Peyer's patch (tissue), 4 donors: ENCODE data around the gene SDHB. TPM values are rescaled to one million over a fixed set of nuclear protein-coding genes. Genes with fewer than 3 reads are reported as not detected.

Source experiments
- DNase-seq, 3 donors: peaks; one replicate each; pipeline ENCODE4 v3.0.0-alpha.2; 2017 to 2019
- H3K27ac ChIP-seq, 4 donors: fragments of 200-600 bp; sonication (generic); one replicate each; pipeline ENCODE4 v1.5.1; 2016 to 2019
- H3K27me3 ChIP-seq, 2 donors: fragments of 200-600 bp; sonication (generic); one replicate each; pipeline ENCODE4 v1.5.1; 2019
- H3K36me3 ChIP-seq, 3 donors: fragments of 200-600 bp; sonication (generic); one replicate each; pipeline ENCODE4 v1.5.1; 2016 to 2019
- H3K4me1 ChIP-seq, 4 donors: fragments of 200-600 bp; sonication (generic); one replicate each; pipeline ENCODE4 v1.5.1; 2016 to 2019
- H3K4me3 ChIP-seq, 4 donors: fragments of 200-600 bp; sonication (generic); 1 replicate in 3 of 4; 2 replicates in 1 of 4; pipeline ENCODE4 v1.5.1; 2016 to 2019; ENCODE audit warnings: mild to moderate bottlenecking in 1 of 4
- H3K9me3 ChIP-seq, 4 donors: fragments of 200-600 bp; sonication (generic); one replicate each; pipeline ENCODE4 v1.5.1; 2016 to 2019; ENCODE audit warnings: mild to moderate bottlenecking in 1 of 4
- CTCF ChIP-seq, 6 experiments: fragments of 450-650 bp in 4 of 6; fragments of 200-600 bp in 2 of 6; sonication (generic) in 1 of 6; IDR thresholded peaks; one replicate each; pipeline ENCODE4 v1.5.1; 2017 to 2019; ENCODE audit warnings: antibody characterized with exemption in 6 of 6, mild to moderate bottlenecking in 3 of 6, moderate library complexity in 1 of 6
- POLR2A ChIP-seq, 2 donors: fragments of 450-650 bp; IDR thresholded peaks; one replicate each; pipeline ENCODE4 v1.5.1; 2017; ENCODE audit warnings: antibody characterized with exemption in 2 of 2, mild to moderate bottlenecking in 2 of 2, moderate library complexity in 2 of 2
- total RNA-seq, 4 donors: library from RNA; depleted of rRNA; stranded (reverse); fragments of >200 nt; gene quantifications; one replicate each; pipeline ENCODE4 v1.1.0, GENCODE V29; 2016

Gene SDHB
- total RNA-seq, 4 donors from 2014 or later = 106 to 277 (median 175) TPM

- Histone ChIP-seq H3K9me3 (no peaks in the 10 kb centered on the region), H3K4me1 (peaks cover 0 to 19% (median 10%) of the 10 kb centered on the region in 4 donors), H3K4me3 (peak overlapping the region in 2 of 4 donors; percentile 80 to 85), H3K27ac (peak overlapping the region in 3 of 4 donors; percentile 87 to 91 (median 89)), H3K36me3 (peaks cover 0 to 16% (median 0%) of the 10 kb centered on the region in 3 donors), H3K27me3 (no peaks in the 10 kb centered on the region)
- TF ChIP-seq CTCF (IDR thresholded peaks at IDR 0.05) (no peak), POLR2A (IDR thresholded peaks at IDR 0.05) (no peak)
- DNase-seq = no peak
These were observed 1.2 kb downstream of the SDHB start for GRCh38 chr1:17052641-17053040.

- peaks cover 0 to 19% (median 10%) of the 10 kb centered on the region in 4 donors for H3K4me1 ChIP-seq
- peak overlapping the region in 3 of 4 donors; percentile 36 to 89 (median 87) for H3K27ac ChIP-seq
- no peak for TF ChIP-seq CTCF (IDR thresholded peaks at IDR 0.05)
- TF ChIP-seq POLR2A (IDR thresholded peaks at IDR 0.05) = no peak
- H3K36me3 ChIP-seq = peaks cover 0 to 16% (median 0%) of the 10 kb centered on the region in 3 donors
- no peaks in the 10 kb centered on the region for H3K27me3 ChIP-seq
- peak overlapping the region in 1 of 4 donors; percentile 85 for H3K4me3 ChIP-seq
- no peak for DNase-seq
- no peaks in the 10 kb centered on the region for H3K9me3 ChIP-seq
These were observed 1.8 kb downstream of the SDHB start for GRCh38 chr1:17052038-17052437.

DNA sequence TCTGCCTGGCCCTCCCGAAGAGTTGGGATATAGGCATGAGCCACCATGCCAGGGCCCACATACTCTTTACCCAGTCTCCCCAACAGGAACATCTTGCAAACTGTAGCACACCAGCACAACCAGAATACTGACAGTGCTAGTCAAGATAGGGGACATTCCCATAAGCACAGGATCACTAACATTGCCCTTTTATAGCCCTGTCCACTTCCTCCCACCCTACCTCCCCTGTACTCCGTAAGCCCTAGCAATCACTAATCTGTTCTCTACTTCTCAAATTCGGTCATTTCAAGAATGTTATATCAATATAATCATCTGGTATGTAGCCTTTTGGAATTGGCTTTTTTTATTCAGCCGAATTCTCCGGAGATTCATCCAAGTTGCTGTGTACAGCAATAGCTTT, 5.9 kb downstream of the SDHB start:
- H3K4me1 ChIP-seq = peaks cover 0 to 15% (median 5%) of the 10 kb centered on the region in 4 donors
- no peak overlapping the region for H3K4me3 ChIP-seq
- H3K27ac ChIP-seq = no peak overlapping the region
- no peaks in the 10 kb centered on the region for H3K9me3 ChIP-seq
- no peaks in the 10 kb centered on the region for H3K27me3 ChIP-seq
- peaks cover 0 to 32% (median 0%) of the 10 kb centered on the region in 3 donors for H3K36me3 ChIP-seq
- no peak for DNase-seq
- no peak for TF ChIP-seq CTCF (IDR thresholded peaks at IDR 0.05)
- no peak for TF ChIP-seq POLR2A (IDR thresholded peaks at IDR 0.05)

- Histone ChIP-seq H3K4me1 (no peaks in the 10 kb centered on the region), H3K4me3 (no peak overlapping the region), H3K9me3 (no peaks in the 10 kb centered on the region), H3K36me3 (peaks cover 0 to 42% (median 0%) of the 10 kb centered on the region in 3 donors), H3K27ac (no peak overlapping the region), H3K27me3 (no peaks in the 10 kb centered on the region)
- DNase-seq = no peak
- TF ChIP-seq POLR2A (IDR thresholded peaks at IDR 0.05) (no peak), CTCF (IDR thresholded peaks at IDR 0.05) (no peak)
These were observed 7.5 kb downstream of the SDHB start for GRCh38 chr1:17046334-17046657.

DNA sequence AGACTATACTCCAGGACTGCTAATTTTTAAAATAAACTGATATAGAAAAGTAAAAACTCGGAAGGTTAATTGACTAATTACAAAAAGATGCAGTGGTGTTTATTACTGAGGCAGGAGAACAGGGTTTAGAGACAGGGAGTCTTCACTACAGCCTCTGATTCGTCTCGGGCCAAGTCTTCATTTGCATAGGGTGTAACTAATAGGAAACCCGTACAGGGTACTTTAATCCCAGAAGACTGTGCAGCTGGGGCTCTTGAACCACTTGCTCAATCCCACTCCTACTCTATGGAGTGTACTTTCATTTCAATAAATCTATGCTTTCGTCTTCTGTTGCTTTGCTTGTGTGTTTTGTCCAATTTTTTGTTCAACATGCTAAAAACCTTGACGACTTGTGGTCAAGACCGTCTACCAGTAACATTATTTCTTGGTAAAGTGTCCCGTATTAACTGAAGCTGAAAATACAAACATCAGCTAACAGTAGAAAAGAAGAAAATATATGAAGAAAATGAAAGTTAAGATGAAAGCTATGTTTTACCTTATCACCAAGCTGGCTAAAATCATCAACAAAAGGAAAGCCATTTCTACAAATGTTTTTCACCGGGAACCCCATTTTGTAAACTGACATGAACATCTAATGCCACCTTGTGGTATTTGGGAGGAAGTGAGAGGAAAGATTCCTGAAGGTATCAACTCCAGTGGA, 8.0 kb downstream of the SDHB start:
- H3K27me3 ChIP-seq = no peaks in the 10 kb centered on the region
- no peaks in the 10 kb centered on the region for H3K4me1 ChIP-seq
- H3K27ac ChIP-seq = no peak overlapping the region
- peak overlapping the region in 3 of 4 donors; percentile 11 to 30 (median 16) for H3K4me3 ChIP-seq
- peaks cover 0 to 47% (median 0%) of the 10 kb centered on the region in 3 donors for H3K36me3 ChIP-seq
- TF ChIP-seq CTCF (IDR thresholded peaks at IDR 0.05) = peak; percentile 53 to 77 (median 74)
- no peak for TF ChIP-seq POLR2A (IDR thresholded peaks at IDR 0.05)
- no peak for DNase-seq
- no peaks in the 10 kb centered on the region for H3K9me3 ChIP-seq
